HFFc6 (cell line): Measurements from ENCODE around the gene ZYG11A. TPM values are rescaled to one million over a fixed set of nuclear protein-coding genes. Genes with fewer than 3 reads are reported as not detected.
"Not testable (repeated sequence)": the region's sequence is repeated elsewhere in the genome, so short reads cannot be mapped to it uniquely, and the experiment has no call there.

Experiments
- DNase-seq: peaks from one replicate; pipeline ENCODE4 v3.0.0-alpha.2; 2018
- H3K27ac Mint-ChIP-seq: 2 replicates; pipeline ENCODE4 v1.8.0; 2020; ENCODE audit warnings: mild to moderate bottlenecking, mixed read lengths
- H3K27me3 Mint-ChIP-seq: 2 replicates; pipeline ENCODE4 v1.8.0; 2021; ENCODE audit warnings: mild to moderate bottlenecking, moderate library complexity, mixed read lengths; ENCODE audit not compliant: insufficient read depth
- H3K36me3 Mint-ChIP-seq: 2 replicates; pipeline ENCODE4 v1.8.0; 2021; ENCODE audit warnings: low read depth, mixed read lengths
- H3K4me1 Mint-ChIP-seq: 2 replicates; pipeline ENCODE4 v1.8.0; 2020; ENCODE audit warnings: low read depth, mixed read lengths
- H3K4me3 Mint-ChIP-seq: 2 replicates; pipeline ENCODE4 v1.8.0; 2020; ENCODE audit warnings: mild to moderate bottlenecking, moderate library complexity, mixed read lengths
- H3K9me3 Mint-ChIP-seq: 2 replicates; pipeline ENCODE4 v1.8.0; 2020; ENCODE audit warnings: mild to moderate bottlenecking, mixed read lengths
- long read RNA-seq: library from polyadenylated mRNA; unstranded; transcript quantifications from one replicate; pipeline ENCODE4 v2.0.0, GENCODE V29; 2019
- total RNA-seq, 6 experiments: library from RNA; stranded (reverse); fragmentation: NEBNext Ultra II Directional; extraction: Animal tissue kit (Norgen Biotek cat#: 25700); gene quantifications; 2 replicates in 1 of 6; 3 replicates in 5 of 6; pipeline ENCODE4 v1.2.3, GENCODE V29; 2021
- TF ChIP-seq, protein P1 (sequence below): fragments of 200-600 bp; sonication (generic); IDR thresholded peaks from 2 replicates; pipeline ENCODE4 v1.5.0; 2021; ENCODE audit warnings: antibody characterized with exemption, mild to moderate bottlenecking

ZYG11A gene
- total RNA-seq: 1 to 10 TPM in 1 of 6 experiments, under 1 TPM in 5; 0.26 to 1.0 (median 0.67) TPM
- long read RNA-seq: 0 reads

DNA sequence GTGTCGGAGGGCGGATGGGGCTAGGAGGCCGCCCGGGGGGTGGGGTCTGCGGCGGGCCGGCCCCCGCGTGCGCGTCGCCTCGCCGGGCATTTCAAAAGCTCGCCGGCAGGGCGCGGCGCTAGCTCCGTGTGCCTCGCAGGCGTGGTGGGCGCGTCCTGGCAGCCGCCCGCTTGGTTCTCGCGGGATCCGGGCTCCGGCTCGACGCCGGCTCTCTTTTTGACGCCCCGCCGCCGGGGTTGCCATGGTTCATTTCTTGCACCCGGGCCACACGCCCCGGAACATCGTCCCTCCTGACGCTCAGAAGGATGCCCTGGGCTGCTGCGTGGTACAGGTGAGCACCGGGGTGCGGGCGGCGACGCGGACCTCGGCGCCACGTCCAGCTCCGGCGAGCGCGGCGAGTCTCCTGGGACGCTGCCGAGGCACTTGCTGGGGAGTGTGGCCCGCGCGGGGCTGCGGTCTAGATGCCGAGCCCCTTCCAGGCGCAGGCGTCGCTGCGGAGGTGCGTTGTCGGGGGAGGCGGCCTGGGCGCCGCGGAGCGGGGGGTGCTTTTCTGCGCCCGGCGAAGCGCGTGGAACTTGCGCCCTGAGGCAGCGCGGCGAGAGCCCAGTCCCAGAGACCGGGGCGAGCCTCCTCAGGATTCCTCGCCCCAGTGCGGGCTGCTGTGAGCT is at the start of gene ZYG11A:
Gene ZYG11A, plus strand, starts transcription at position 118 of the 668 bp plus-strand sequence. Its CDS starts 124 bp downstream, at position 242.
- TF ChIP-seq, protein P1, sequence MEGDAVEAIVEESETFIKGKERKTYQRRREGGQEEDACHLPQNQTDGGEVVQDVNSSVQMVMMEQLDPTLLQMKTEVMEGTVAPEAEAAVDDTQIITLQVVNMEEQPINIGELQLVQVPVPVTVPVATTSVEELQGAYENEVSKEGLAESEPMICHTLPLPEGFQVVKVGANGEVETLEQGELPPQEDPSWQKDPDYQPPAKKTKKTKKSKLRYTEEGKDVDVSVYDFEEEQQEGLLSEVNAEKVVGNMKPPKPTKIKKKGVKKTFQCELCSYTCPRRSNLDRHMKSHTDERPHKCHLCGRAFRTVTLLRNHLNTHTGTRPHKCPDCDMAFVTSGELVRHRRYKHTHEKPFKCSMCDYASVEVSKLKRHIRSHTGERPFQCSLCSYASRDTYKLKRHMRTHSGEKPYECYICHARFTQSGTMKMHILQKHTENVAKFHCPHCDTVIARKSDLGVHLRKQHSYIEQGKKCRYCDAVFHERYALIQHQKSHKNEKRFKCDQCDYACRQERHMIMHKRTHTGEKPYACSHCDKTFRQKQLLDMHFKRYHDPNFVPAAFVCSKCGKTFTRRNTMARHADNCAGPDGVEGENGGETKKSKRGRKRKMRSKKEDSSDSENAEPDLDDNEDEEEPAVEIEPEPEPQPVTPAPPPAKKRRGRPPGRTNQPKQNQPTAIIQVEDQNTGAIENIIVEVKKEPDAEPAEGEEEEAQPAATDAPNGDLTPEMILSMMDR: peak; percentile 63
- H3K4me3 Mint-ChIP-seq: peak within 1 kb of the TSS; percentile 77
- peak; percentile 54 for DNase-seq
- H3K9me3 Mint-ChIP-seq: no peaks in the 10 kb centered on the region
- peak within 1 kb of the TSS; percentile 31; the same call in 1 of the 2 replicates for H3K27ac Mint-ChIP-seq
- H3K4me1 Mint-ChIP-seq: peaks cover 8% of the 10 kb centered on the region; the same call in 1 of the 2 replicates
- H3K27me3 Mint-ChIP-seq: peaks cover 4% of the 10 kb centered on the region; the same call in 1 of the 2 replicates
- no peaks in the 10 kb centered on the region for H3K36me3 Mint-ChIP-seq

DNA sequence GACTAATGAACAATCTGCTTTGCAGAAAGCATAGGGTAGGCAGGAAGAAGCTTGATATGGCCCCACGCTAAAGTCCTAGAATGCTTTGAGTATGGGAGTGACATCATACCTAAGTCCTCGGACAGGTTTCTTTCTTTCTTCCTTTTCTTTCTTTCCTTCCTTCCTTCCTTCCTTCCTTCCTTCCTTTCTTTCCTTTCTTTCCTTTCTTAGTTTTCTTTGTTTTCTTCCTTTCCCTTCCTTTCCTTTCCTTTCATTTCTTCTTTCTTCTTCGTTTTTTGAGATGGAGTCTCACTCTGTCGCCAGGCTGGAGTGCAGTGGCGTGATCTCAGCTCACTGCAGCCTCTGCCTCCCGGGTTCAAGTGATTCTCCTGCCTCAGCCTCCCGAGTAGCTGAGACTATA is 48.8 kb upstream of the ZYG11A start:
- not testable (repeated sequence) for DNase-seq, H3K4me3 Mint-ChIP-seq, H3K27me3 Mint-ChIP-seq, H3K27ac Mint-ChIP-seq, H3K4me1 Mint-ChIP-seq, H3K36me3 Mint-ChIP-seq, H3K9me3 Mint-ChIP-seq

DNA sequence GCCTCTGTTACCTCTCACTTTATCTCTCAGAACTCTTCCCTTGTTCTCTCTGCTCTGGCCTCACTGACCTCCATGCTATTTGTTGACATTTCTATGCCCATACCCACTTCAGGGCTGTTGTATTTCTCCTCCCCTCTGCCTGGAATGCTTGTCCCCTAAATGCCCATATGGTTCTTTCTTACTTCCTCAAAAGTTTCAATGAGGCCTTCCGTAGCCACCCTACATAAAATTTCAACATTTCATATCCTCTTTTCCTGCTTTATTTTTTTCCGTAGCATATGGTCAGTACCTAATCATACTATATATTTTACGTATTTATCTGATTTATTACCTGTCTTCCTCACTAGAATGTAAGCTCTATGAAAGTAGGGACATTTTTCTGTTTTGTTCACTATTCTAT is 47.1 kb upstream of the ZYG11A start:
- H3K27ac Mint-ChIP-seq: no peak overlapping the region
- H3K9me3 Mint-ChIP-seq: no peaks in the 10 kb centered on the region
- peaks cover 4% of the 10 kb centered on the region; the same call in 1 of the 2 replicates for H3K36me3 Mint-ChIP-seq
- no peak for DNase-seq
- H3K27me3 Mint-ChIP-seq: no peaks in the 10 kb centered on the region; the same call in 1 of the 2 replicates
- no peak overlapping the region for H3K4me3 Mint-ChIP-seq
- H3K4me1 Mint-ChIP-seq: no peaks in the 10 kb centered on the region
- TF ChIP-seq, protein P1: no peak

DNA sequence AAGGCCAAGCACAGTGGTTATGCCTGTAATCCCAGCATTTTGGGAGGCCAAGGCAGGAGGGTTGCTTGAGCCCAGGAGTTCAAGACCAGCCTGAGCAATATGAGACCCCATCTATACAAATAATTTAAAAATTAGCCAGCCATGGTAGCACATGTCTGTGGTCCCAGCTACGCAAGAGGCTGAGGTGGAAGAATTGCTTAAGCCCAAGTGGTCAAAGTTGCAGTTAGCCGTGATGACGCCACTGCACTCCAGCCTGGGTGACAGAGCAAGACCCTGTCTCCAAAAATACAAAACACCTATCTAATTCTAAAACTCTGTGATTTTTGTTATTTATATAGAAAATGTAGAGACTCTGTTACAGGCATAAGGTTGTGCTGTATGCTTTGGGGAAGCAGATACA is 44.2 kb upstream of the ZYG11A start:
- H3K9me3 Mint-ChIP-seq: no peaks in the 10 kb centered on the region
- DNase-seq: no peak
- H3K27ac Mint-ChIP-seq: no peak overlapping the region
- no peaks in the 10 kb centered on the region; the same call in 1 of the 2 replicates for H3K27me3 Mint-ChIP-seq
- no peak overlapping the region for H3K4me3 Mint-ChIP-seq
- TF ChIP-seq, protein P1: no peak
- H3K4me1 Mint-ChIP-seq: 0 out of 2 replicates have a peak, but pooled peaks cover 9% of the 10 kb centered on the region
- H3K36me3 Mint-ChIP-seq: peaks cover 4% of the 10 kb centered on the region; the same call in 1 of the 2 replicates

DNA sequence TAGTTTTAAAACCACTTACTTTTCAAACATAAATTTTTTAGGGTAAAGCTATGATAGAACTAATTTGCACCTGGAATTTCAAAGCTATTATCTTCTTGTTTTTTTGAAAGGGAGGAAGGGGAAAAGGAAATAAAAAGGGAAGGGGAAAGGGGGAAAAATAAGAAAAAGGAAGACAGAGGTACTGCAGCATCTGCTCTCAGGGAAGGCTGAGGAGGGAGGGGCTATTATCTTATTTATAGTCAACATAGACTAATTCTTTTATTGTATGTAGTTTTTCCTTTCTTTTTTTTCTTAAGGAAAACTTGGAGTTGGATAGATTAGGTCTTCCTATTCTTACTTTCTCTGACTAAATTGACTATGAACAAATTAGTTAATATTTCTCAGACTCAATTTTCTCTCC is 41.5 kb upstream of the ZYG11A start:
- no peak overlapping the region for H3K27ac Mint-ChIP-seq
- no peak overlapping the region for H3K4me3 Mint-ChIP-seq
- H3K27me3 Mint-ChIP-seq: peaks cover 1% of the 10 kb centered on the region; the same call in 1 of the 2 replicates
- no peaks in the 10 kb centered on the region for H3K9me3 Mint-ChIP-seq
- TF ChIP-seq, protein P1: no peak
- peaks cover 4% of the 10 kb centered on the region; the same call in 1 of the 2 replicates for H3K36me3 Mint-ChIP-seq
- DNase-seq: no peak
- 0 out of 2 replicates have a peak, but pooled peaks cover 9% of the 10 kb centered on the region for H3K4me1 Mint-ChIP-seq

DNA sequence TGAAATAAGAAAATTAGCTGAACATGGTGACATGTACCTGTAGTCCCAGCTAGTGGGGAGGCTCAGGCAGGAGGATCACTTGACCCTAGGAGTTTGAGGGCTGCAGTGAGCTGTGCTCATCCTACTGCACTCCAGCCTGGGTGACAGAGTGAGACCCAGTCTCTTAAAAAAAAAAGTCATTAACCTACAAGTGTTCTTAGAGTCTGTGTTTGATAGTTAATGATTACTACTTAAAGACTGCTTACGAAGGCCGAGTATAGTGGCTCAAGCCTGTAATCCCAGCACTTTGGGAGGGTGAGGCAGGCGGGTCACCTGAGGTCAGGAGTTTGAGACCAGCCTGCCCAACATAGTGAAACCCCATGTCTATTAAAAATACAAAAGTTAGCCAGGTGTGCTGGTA is 38.5 kb upstream of the ZYG11A start:
- DNase-seq, H3K27ac Mint-ChIP-seq, H3K9me3 Mint-ChIP-seq, H3K36me3 Mint-ChIP-seq, H3K27me3 Mint-ChIP-seq, H3K4me1 Mint-ChIP-seq, H3K4me3 Mint-ChIP-seq: not testable (repeated sequence)
